GM23248 (cell line): ENCODE results near the gene DDR1.

Experiments
- EZH2 ChIP-seq: fragments of 200-600 bp; sonication (generic); IDR thresholded peaks from 2 replicates; pipeline ENCODE4 v1.6.1; 2018; ENCODE audit warnings: antibody characterized with exemption, mild to moderate bottlenecking; ENCODE audit not compliant: insufficient read depth, poor library complexity, severe bottlenecking
- EZH2phosphoT487 ChIP-seq: fragments of 200-600 bp; sonication (generic); IDR thresholded peaks from 2 replicates; pipeline ENCODE4 v1.6.1; 2018; ENCODE audit warnings: antibody characterized with exemption, moderate library complexity, mild to moderate bottlenecking, low read depth; ENCODE audit not compliant: insufficient read depth

DNA sequence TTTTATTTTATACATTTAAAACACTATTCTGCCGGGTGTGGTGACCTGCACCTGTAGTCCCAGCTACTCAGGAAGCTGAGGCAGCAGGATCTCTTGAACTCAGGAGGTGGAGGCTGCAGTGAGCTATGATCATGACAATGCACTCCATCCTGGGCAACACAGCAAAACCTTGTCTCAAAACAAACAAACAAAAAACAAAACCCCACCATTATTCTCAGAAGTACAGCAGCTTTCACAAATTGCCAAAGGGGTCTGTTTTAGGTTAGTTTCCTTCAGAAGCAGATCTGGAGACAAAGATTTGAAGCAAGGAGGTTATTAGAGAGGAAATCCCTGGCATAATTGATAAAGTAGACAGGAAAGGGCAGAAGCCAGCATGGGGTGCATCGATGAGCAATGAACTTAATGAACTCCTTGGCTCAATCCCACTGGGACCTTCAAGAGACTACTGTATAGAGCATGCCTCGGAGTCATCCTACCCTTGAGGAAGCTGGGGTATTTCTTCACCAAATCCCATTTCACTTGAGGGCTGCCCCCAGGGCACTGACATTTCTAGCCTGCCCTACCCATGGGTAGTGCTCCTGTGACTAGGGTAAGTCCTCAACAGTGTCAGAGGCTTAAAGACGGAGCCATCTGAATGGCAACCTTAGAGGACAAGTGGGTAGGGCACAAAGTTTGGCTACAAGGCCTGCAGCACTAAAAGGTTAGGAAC lies 43.2 kb upstream of the DDR1 start:
- no peak for TF ChIP-seq EZH2
- no peak for TF ChIP-seq EZH2phosphoT487
